ENCODE data around the gene FAM53B. TPM values are rescaled to one million over a fixed set of nuclear protein-coding genes. Genes with fewer than 3 reads are reported as not detected.

Gene FAM53B
- total RNA-seq, 1 donor from 2014 or later: 41.3 TPM

- Mint-ChIP-seq H3K27ac (ENCODE audit: unreplicated experiment) (no peak overlapping the region), H3K4me1 (peaks cover 8% of the 10 kb centered on the region)
Observed at GRCh38 chr10:124569623-124570470, 174.3 kb downstream of the FAM53B start.

More at GRCh38 chr10:124569623-124570470, 174.3 kb downstream of the FAM53B start:
- no peak for DNase-seq (ENCODE audit: low read depth, low spot score)
- H3K9me3 Mint-ChIP-seq: no peaks in the 10 kb centered on the region
- H3K4me3 Mint-ChIP-seq: no peak overlapping the region
- H3K36me3 Mint-ChIP-seq (ENCODE audit: low read depth): no peaks in the 10 kb centered on the region
- no peak for TF ChIP-seq CTCF (conservative IDR thresholded peaks at IDR 0.05)
- no peaks in the 10 kb centered on the region for H3K27me3 Mint-ChIP-seq (ENCODE audit: low read depth)

Other genes starting within 250 kb of the FAM53B start
- 18.2 and 21.9 TPM in 2 replicates for gene EEF1AKMT2, start 47.5 kb upstream of the FAM53B start, total RNA-seq
- gene ABRAXAS2, start 57.4 kb upstream of the FAM53B start, total RNA-seq: 16.0 and 17.0 TPM in 2 replicates
- gene ZRANB1, start 197.7 kb upstream of the FAM53B start, total RNA-seq: 22.6 and 24.0 TPM in 2 replicates